HTR-8/SVneo (cell line): ENCODE measurements around the gene HERC4.

Experiments
- DNase-seq: peaks from one replicate; pipeline ENCODE4 v3.0.0; 2011; ENCODE audit warnings: low spot score, mixed read lengths; ENCODE audit not compliant: insufficient read length
- FAIRE-seq: peaks from 2 replicates; lab custom pipeline; 2011; peaks lifted over from hg19 to GRCh38; lab: Jason Lieb, UNC

Gene HERC4, protein sequence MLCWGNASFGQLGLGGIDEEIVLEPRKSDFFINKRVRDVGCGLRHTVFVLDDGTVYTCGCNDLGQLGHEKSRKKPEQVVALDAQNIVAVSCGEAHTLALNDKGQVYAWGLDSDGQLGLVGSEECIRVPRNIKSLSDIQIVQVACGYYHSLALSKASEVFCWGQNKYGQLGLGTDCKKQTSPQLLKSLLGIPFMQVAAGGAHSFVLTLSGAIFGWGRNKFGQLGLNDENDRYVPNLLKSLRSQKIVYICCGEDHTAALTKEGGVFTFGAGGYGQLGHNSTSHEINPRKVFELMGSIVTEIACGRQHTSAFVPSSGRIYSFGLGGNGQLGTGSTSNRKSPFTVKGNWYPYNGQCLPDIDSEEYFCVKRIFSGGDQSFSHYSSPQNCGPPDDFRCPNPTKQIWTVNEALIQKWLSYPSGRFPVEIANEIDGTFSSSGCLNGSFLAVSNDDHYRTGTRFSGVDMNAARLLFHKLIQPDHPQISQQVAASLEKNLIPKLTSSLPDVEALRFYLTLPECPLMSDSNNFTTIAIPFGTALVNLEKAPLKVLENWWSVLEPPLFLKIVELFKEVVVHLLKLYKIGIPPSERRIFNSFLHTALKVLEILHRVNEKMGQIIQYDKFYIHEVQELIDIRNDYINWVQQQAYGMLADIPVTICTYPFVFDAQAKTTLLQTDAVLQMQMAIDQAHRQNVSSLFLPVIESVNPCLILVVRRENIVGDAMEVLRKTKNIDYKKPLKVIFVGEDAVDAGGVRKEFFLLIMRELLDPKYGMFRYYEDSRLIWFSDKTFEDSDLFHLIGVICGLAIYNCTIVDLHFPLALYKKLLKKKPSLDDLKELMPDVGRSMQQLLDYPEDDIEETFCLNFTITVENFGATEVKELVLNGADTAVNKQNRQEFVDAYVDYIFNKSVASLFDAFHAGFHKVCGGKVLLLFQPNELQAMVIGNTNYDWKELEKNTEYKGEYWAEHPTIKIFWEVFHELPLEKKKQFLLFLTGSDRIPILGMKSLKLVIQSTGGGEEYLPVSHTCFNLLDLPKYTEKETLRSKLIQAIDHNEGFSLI

GRCh38 chr10:68074775-68075549 is at the start of gene HERC4:
Gene HERC4, minus strand, starts transcription at chr10:68075283. Its CDS starts 2,175 bp downstream, at chr10:68073108.
- FAIRE-seq: peak; percentile 64
- peak; percentile 86 for DNase-seq

GRCh38 chr10:68124718-68125117 is 49.6 kb upstream of the HERC4 start:
- FAIRE-seq (no peak), DNase-seq (no peak)

- DNase-seq (no peak), FAIRE-seq (no peak)
These were observed 46.8 kb upstream of the HERC4 start for GRCh38 chr10:68121852-68122251.

GRCh38 chr10:68121020-68121743 is 46.1 kb upstream of the HERC4 start:
- FAIRE-seq (no peak), DNase-seq (no peak)

DNA sequence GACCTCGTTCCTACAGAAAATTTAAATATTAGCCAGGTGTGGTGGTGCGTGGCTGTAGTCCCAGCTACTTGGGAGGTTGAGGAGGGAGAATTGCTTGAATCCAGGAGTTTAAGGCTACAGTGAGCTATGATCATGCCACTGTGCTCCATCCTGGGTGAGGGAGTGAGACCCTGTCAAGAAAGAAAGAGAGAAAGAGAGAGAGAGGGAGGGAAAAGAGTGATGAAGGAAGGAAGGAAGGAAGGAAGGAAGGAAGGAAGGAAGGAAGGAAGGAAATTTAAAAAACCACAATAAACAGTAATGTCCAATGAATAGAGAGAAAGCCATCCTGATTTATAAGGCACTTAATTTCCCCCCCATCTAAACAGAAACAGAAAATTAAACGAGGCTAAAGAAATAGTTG is 43.6 kb upstream of the HERC4 start:
- FAIRE-seq (no peak), DNase-seq (no peak)

- no peak for DNase-seq
- FAIRE-seq: no peak
These were observed 37.8 kb upstream of the HERC4 start for GRCh38 chr10:68112837-68113236.

DNA sequence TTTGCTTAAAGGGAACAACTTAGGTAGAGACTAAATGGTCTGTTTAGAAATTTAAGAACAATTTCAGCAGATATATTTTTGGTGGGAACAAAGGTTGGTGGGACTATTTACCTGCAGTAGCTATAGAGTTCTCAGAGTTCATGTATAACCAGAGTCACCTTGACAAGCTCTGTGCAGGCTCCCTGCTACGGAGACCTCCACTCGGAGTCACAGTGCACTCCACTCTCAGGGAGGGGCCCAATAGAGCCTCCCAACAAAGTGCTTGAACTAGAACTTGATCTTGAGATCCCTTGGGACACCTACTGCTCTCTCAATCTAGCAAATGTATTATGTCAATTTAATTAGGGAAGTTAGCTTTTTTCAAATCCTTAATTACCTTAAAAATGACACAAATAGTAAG is 36.5 kb upstream of the HERC4 start:
- DNase-seq (no peak), FAIRE-seq (no peak)

DNA sequence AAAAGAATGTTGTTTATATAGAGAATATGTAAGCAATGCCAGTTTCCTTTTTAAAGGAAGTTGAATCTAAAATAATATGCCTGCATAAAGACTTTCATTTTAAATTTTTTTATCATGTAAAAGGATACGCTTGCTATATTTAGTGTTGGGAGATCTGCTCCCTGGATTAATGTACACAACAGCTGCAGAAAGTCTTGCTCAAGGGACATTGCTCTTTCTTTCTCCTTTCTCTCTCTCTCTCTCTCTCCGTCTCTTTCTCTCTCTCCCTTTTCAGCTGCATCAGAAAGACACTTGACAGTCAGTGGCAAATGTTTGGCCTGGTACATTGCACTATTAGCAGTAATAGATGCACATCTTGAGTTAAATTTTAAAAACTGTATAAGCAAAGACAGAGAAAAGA is 34.9 kb upstream of the HERC4 start:
- no peak for DNase-seq
- FAIRE-seq: no peak

GRCh38 chr10:68109331-68109730 is 34.2 kb upstream of the HERC4 start, which contains the start of gene MYPN:
Gene MYPN, plus strand, starts transcription at chr10:68109488. Its CDS starts 11,951 bp downstream, at chr10:68121439.
- no peak for DNase-seq
- no peak for FAIRE-seq

GRCh38 chr10:68108653-68109052 is 33.6 kb upstream of the HERC4 start:
- FAIRE-seq (no peak), DNase-seq (no peak)

- DNase-seq: no peak
- no peak for FAIRE-seq
These were observed 33.0 kb upstream of the HERC4 start for GRCh38 chr10:68108051-68108450.

DNA sequence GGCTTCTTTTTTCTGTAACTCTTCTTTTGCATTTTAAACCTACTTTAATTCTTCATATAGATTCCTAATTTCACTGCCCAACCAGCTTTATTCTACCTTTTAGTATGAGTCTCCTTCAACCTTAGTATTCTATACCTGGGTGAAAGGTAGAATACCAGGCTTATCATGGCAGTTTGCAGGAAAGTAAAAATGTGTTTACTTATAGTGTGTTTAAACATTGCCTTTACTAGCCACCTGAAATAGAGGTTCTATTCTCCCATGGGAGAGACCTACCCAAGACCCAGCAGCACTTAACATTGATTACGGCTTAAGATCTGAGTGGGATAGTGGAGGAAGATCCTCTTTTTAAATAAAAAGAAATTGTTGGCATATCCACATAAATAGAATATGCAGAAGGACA is 32.6 kb upstream of the HERC4 start:
- FAIRE-seq (no peak), DNase-seq (no peak)

DNA sequence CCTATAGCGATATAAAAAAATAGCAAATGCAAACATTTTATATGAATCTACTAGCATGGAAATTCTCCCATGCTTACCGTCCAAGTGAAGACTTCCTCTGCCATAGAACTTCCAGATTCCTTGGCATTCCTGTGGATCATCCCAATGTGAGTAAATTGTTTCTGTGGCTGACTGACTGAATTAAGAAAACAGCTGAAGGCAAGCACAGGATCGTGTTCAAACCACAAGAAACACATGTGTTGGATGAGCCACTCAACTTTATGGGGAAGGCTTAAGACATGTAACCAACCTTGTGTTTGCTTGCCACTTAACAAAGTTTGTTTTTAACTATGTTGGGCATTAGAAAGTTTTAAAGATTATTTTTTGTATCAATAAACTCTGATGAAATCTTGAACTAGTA is 31.6 kb upstream of the HERC4 start:
- FAIRE-seq (peak; percentile 88), DNase-seq (peak; percentile 59)

DNA sequence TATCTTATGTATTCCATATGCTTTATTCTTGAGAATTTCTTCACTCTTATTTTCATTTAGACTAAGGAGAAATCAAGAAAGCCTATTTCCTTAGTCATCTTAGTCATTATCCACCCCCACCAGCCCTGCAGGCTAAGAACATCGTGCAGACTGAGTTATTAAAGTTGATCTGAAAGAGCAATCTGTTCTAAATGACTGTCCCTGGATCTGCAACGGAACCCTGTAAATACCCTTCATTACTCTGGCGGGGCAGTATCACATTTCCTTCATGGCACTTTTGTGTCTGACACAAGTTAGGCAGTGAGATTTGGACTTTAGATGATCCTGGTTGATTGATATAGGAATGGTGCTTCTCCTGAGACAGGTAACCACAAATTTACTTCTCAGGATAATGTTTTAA is 30.7 kb upstream of the HERC4 start:
- FAIRE-seq: peak; percentile 94

DNA sequence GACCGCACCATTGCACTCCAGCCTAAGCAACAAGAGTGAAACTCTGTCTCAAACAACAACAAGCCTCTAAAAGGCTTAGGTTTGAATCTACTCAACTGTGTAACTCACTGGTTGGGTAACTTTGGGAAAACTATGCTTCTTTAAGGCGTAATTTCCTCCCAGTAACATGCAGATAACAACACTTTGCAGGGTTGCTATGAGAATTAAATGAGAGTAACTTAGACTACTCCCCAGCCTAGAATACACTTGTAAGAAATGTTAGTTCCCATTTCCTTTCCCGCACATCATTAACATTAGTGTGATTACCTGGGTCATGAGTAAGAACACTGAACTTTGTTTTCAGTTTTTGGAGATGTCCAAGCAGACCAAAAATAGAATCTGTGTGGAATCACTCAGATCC is 28.8 kb upstream of the HERC4 start:
- no peak for DNase-seq
- no peak for FAIRE-seq

More for the DNA sequence above, 30.7 kb upstream of the HERC4 start:
- DNase-seq: peak; percentile 46

- no peak for DNase-seq
- FAIRE-seq: no peak
These were observed 28.3 kb upstream of the HERC4 start for GRCh38 chr10:68103261-68103878.

DNA sequence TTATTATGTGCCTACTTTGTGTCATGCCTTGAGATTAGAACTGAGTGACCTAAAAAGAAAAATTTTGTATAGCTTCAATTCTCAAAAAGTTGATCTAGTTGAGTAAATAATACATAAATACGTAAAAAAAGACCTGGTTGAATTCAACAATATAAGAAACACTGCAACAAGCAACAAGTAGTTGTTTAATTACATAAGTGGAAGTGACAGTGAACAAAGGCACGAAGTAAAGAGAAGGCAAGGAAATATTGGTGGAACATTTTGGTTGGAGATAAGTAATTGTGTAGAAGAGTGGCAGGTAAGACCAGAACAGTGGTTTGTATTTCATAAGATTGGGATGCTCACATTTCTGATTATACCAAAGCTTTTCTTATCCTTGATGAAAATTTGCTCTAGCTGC is 26.0 kb upstream of the HERC4 start:
- FAIRE-seq (no peak), DNase-seq (no peak)

DNA sequence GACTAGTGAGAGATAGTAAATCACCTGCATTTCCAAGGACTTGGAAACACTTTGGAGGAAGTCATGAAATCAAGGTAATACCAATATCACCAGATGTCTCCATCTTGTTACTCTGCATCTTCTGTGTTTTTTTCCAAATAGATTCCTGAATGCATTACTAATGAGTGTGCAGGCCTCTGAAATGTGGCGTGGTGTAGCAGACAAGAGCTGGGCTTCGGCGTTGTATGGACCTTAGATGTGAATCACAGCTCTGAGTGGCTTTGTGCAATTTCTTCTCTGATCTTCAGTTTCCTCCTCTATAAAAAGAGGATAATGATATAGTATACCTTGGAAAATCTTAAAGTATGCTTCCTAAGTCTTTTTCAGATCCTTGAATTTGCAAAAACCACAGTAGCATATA is 24.7 kb upstream of the HERC4 start:
- FAIRE-seq (peak; percentile 4), DNase-seq (no peak)

DNA sequence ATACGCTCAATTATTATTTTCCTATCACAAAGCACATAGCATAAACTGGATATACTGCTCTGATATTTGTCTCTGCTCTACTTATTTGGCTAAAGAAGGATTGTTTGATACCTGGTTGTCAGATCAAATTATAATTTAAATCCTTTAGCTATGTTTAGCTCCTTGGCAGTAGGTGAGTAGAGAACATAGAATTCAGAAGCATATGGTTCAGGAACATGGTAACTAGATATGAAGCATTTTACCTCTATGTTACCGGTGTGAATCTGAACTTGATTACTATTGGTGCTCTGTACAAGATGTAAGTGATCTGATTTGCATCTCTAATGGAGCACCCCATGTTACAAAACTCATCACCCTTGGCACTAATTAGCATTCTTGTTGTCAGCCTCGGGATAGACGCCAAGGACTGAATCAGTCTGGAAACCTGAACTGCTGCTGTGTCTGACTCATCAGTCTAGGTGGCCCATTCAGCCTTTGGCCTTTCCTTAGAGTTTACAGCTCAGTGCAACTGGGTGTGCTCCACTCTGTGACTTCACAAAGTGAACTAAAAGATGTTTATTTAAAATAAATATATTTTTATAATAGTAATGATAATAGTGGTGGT is 21.9 kb upstream of the HERC4 start:
- DNase-seq (peak; percentile 72), FAIRE-seq (peak; percentile 92)
